NCI-H345 (cell line): ENCODE measurements around the gene NUP85.
"Not testable (repeated sequence)": the region's sequence is repeated elsewhere in the genome, so short reads cannot be mapped to it uniquely, and the experiment has no call there.

Experiments
- DNase-seq: peaks from one replicate; lab custom pipeline; 2025; lab: John Stamatoyannopoulos, UW

The NUP85 gene

GRCh38 chr17:75205037-75205792 is at the start of gene NUP85:
Gene NUP85, plus strand, starts transcription at chr17:75205679. Its CDS starts 83 bp downstream, at chr17:75205762.
- peak; percentile 97 for DNase-seq

- DNase-seq: not testable (repeated sequence)
Observed at GRCh38 chr17:75158480-75158879, 47.0 kb upstream of the NUP85 start.

DNA sequence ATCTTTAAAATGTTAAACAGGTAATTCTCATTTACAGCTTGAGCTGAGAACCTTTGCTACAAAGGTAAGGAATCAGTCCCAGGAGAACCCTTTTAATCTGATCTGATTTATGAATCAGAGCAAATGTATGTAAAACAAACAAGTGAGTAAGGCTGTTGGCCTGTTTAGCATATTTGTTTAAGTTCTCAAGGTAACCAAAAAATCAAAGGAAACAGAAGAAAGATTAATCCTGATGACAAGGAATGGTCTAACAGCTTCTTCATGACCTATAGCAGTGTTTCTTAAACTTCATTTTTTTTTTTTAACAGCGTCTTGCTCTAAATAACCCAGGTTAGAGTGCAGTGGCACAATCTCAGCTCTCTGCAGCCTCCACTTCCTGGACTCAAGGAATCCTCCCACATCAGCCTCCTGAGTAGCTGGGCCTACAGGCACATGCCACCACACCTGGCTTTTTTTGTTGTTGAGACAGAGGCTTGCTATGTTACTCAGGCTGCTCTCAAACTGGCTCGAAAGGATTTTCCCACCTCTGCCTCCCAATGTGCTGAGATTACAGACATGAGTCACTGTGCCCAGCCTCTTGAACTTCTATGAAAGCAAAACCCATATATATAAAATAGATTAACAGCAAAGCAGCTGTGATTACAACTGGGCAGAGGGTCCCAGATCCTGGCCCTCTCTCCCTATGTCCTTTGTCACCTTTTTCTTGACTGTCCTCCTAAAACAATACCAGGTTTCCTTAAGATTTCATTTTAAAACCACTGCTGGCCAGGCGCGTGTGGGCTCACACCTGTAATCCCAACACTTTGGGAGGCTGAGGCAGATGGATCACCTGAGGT is 46.1 kb upstream of the NUP85 start:
- no peak for DNase-seq

GRCh38 chr17:75160211-75160610 is 45.3 kb upstream of the NUP85 start:
- DNase-seq: no peak

DNA sequence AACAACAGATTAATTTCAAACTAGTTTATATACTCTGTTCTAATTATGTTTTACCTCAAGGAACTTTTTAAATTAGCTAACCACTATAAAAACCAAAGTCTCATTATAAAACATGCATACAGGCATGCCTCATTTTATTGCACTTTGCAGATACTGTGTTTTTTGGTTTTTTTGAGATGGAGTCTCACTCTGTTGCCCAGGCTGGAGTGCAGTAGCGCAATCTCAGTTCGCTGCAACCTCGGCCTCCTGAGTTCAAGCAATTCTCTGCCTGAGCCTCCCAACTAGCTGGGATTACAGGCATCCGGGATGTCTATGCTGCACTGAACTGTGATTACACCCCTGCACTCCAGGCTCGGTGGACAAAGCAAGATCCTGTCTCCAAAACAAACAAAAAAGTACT is 42.4 kb upstream of the NUP85 start:
- DNase-seq: no peak

DNA sequence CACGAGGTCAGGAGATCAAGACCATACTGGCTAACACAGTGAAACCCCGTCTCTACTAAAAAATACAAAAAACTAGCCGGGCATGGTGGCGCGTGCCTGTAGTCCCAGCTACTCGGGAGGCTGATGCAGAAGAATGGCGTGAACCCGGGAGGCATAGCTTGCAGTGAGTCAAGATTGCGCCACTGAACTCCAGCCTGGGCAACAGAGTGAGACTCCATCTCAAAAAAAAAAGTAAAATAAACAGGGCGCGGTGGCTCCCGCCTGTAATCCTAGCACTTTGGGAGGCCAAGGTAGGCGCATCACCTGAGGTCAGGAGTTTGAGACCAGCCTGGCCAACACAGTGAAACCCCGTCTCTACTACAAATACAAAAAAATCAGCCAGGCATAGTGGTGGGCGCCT is 40.9 kb upstream of the NUP85 start:
- DNase-seq: not testable (repeated sequence)

- no peak for DNase-seq
Observed at GRCh38 chr17:75168998-75169397, 36.5 kb upstream of the NUP85 start.

- no peak for DNase-seq
Observed at GRCh38 chr17:75173526-75173925, 32.0 kb upstream of the NUP85 start.

GRCh38 chr17:75174996-75175395 is 30.5 kb upstream of the NUP85 start:
- DNase-seq: no peak

DNA sequence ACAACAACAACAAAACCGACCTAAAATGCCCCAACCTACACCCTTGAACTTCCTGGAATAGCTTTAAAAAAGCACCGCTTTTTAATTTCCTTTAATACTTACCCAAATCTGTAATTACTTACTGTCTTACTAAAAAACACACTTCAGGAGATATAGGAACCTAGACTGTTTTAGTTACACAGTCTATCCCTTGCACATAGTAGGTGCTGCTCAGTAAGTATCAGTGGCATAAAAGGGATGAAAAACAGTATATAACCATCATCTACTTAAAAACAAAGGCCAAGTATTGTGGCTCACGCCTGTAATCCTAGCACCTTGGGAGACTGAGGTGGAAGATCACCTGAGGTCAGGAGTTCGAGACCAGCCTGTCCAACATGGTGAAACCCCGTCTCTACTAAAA is 28.9 kb upstream of the NUP85 start:
- no peak for DNase-seq

- no peak for DNase-seq
Observed at GRCh38 chr17:75178453-75178852, 27.0 kb upstream of the NUP85 start.

DNA sequence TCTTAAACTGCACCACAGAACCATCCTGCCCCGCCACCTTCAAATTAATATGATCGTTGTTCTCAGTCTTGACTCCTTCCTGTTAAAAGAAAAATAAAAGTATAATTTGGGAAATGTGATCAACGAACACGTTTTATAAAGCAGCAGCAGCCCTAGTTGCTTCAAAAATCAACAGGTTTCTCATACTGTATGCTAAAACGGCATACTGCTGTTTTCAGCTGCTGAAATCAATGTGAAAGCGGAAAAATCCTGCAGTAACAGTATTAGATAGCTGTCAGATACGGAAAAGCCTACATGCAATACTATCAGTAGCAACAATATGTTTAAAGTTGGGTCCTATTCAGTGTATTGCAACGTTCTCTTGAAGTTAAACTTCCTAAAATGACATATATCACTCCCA is 24.4 kb upstream of the NUP85 start:
- no peak for DNase-seq

DNA sequence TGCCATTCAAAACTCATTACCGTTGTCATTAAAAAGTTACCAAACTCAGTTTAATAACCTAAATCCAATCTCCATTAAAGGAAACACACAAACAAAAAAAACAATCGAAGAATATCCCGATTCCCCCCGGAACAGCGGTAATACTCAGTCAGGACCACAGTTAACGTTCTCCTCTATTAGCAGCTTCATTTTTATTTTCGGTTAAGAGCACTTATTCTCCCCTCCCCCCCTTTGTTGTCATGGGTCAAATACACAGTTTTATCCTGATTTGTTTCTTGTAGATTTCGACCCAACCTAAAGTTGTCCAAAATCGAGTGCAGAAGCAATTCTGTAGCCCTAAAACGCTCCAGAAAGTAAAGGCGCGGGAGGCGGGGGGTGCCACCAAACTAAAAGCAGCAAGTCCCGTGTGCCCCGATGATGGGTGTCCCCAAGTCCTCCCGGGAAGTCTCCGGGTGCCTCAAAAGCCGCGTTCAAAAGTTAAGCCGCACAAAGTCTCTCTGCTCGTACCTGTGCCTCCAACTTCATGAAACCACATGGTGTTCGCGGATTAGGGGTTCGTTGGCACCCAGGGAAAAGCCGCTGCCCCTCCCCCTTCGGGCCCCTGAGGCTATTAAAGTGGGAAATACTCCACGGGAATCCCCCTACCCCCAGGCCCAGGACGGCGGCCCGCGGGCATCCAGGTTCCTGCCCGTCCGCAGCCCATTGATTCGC is 23.7 kb upstream of the NUP85 start:
- DNase-seq: peak; percentile 12

DNA sequence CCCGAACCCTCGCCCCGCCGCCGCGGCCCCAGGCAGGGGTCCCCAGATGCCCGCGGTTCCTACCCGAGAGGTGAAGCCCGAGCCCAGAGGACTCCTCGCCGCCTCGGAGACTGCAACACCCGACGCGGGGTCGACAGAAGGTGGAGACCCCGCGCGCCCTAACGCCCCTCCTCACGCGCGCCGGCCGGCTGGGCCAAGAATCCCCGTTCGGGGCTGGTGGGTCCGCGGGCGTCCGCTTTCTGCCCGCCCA is 23.2 kb upstream of the NUP85 start:
- no peak for DNase-seq

GRCh38 chr17:75182569-75183436 is 22.7 kb upstream of the NUP85 start, which contains the start of gene SUMO2:
Gene SUMO2, minus strand, starts transcription at chr17:75182959. Its CDS starts 125 bp downstream, at chr17:75182834.
- peak; percentile 99 for DNase-seq

DNA sequence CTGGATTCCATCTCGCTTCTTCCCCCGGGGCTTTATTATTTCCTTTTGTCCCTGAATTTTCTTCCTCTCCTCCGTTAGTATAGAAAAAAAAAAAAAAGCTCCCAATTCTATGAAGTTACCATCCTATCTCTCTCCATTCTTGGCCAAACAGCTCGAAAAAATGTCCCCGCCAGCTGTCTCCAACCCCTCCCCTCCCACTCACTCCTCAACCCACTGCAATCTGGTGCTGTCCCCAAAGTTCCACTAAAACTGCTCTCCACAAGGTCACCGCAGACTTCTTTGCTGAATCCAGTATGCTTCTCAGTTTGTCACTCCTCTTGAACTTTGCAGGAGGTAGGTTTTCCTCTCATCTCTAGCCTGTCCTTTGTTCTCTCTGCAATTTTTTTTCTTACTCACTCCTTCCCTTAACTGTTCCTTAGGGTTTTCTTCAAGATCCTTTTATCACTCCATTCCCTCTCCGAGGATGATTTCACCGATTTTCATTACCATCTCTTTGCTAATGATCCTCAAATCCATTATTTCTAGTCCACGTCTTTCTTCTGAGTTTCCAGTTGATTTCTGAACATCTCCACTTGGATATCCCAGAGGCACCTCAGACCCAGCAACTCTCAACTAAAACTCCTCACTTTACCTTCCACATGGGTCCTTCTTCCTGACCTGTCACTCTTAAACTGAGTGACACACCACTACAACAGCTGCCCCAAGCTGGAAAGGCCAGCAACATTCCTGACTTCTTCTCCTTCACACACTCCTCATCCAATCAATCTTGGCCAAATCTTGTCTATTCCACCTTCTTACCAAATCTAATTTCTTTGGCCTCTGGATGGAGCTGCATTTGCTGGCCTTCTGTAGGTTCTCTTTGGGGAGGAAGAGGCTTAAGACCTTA is 21.2 kb upstream of the NUP85 start:
- no peak for DNase-seq

DNA sequence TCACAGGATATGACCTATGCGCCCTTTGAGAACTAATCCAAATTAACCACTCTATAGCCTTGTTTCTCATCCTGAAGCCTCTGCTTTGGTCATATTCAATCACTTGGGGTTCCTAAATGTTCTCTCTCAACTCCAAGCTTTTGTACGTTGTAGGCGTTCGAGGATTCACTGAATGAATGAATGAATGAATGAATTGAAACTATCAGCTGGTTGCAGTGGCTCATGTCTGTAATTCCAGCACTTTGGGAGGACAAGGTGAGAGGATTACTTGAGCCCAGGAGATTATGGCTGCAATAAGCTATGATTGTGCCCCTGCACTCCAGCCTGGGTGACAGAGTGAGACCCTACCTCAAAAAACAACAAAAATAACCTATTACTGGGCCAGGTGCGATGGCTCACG is 16.9 kb upstream of the NUP85 start:
- DNase-seq: no peak

DNA sequence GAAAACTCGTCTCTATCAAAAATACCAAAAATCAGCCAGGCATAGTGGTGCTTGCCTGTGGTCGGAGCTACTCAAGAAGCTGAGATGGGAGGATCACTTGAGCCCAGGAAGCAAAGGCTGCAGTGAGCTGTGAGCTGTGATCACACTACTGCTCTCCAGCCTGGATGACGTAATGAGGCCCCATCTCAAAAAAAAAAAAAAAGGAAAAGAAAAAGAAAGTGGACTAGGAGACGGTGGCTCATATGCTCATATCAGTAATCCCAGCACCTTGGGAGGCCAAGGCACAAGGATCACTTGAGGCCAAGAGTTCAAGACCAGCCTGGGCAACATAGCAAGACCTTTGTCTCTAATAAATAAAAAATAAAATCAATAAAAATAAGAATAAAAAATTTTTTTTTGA is 13.9 kb upstream of the NUP85 start:
- no peak for DNase-seq

- no peak for DNase-seq
Observed at GRCh38 chr17:75194879-75195278, 10.6 kb upstream of the NUP85 start.

GRCh38 chr17:75199886-75200618 is 5.4 kb upstream of the NUP85 start:
- DNase-seq: no peak
